Measurements from ENCODE around the gene MYBBP1A.

MYBBP1A gene

DNA sequence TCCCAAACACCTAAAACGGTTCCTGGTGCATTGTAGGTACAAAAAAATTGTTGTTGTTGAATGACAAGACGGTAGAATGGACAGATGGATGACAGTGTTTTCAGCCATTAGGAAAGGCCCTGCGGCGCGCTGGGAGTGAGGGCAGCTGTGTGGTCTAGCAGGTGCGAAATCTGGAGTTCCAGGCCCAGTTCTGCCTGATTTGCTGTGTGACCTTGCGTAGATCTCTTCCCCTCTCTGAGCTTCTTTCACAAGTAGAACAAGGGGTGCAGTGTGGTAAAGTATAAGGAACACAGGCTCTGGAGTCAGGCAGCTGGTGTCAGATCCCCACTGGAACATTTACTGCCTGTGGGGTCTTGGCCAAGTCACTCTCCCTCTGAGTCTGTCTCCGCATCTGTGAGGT, 31.2 kb downstream of the MYBBP1A start:
- no peak overlapping the region for H3K27ac ChIP-seq (ENCODE audit: low read depth, low read length)

GRCh38 chr17:4522661-4523060, 32.5 kb downstream of the MYBBP1A start:
- Histone ChIP-seq H3K79me2 (ENCODE audit: control insufficient read depth, insufficient read depth, low read length, unreplicated experiment) (no peaks in the 10 kb centered on the region), H3K4me3 (ENCODE audit: low read depth, low read length) (no peak overlapping the region), H3K27me3 (ENCODE audit: insufficient read depth, low read length) (0 out of 2 replicates have a peak, but pooled peaks cover 9% of the 10 kb centered on the region), H3K36me3 (ENCODE audit: insufficient read depth, low read length) (no peaks in the 10 kb centered on the region), H3K27ac (ENCODE audit: low read depth, low read length) (no peak overlapping the region), H2AFZ (ENCODE audit: low read length, unreplicated experiment) (no peak overlapping the region), H3K4me1 (ENCODE audit: control insufficient read depth, insufficient read depth, low read length, unreplicated experiment) (no peaks in the 10 kb centered on the region)

More for the DNA sequence above, 31.2 kb downstream of the MYBBP1A start:
- H3K4me1 ChIP-seq (ENCODE audit: control insufficient read depth, insufficient read depth, low read length, unreplicated experiment), result no peaks in the 10 kb centered on the region
- no peak overlapping the region for H2AFZ ChIP-seq (ENCODE audit: low read length, unreplicated experiment)
- no peaks in the 10 kb centered on the region for H3K79me2 ChIP-seq (ENCODE audit: control insufficient read depth, insufficient read depth, low read length, unreplicated experiment)
- 0 out of 2 replicates have a peak, but pooled peaks cover 10% of the 10 kb centered on the region for H3K27me3 ChIP-seq (ENCODE audit: insufficient read depth, low read length)
- H3K36me3 ChIP-seq (ENCODE audit: insufficient read depth, low read length), result no peaks in the 10 kb centered on the region
- no peak overlapping the region for H3K4me3 ChIP-seq (ENCODE audit: low read depth, low read length)

DNA sequence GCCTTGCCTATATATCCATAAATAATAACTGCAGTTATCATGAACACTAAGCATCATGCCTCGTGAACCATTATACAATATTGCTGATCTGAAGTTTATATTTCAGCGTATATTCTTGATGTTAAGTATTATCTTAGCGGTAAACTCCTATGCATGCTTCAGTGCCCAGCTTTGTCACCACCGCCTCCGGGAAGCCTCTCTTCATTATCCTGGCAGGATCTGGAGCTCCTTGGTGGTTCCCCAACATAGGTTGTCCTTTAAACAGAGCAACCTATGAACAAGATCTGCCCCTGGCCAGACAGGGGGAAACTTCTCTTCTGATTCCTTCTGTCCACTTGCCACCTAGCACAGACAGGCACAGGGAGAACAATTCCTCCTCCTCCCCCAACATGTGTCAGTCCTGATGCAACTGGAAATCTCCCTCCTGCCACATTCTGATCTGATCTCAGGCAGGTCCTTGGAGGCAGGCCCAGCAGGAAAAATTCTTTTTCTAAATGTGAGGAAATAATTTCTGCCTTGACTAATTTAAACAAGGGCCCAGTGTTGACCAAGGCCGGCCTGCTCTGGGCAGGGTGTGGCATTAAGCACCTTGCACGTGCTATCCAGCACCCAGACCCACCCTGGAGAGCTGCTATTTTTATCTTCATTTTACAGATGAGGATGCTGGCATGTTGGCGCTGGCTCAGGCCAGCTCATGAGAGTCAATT, 34.1 kb downstream of the MYBBP1A start:
- H3K79me2 ChIP-seq (ENCODE audit: control insufficient read depth, insufficient read depth, low read length, unreplicated experiment), result no peaks in the 10 kb centered on the region
- no peaks in the 10 kb centered on the region for H3K36me3 ChIP-seq (ENCODE audit: insufficient read depth, low read length)
- H3K27me3 ChIP-seq (ENCODE audit: insufficient read depth, low read length), result no peaks in the 10 kb centered on the region
- H3K27ac ChIP-seq (ENCODE audit: low read depth, low read length), result no peak overlapping the region
- no peak overlapping the region for H2AFZ ChIP-seq (ENCODE audit: low read length, unreplicated experiment)
- H3K4me1 ChIP-seq (ENCODE audit: control insufficient read depth, insufficient read depth, low read length, unreplicated experiment), result no peaks in the 10 kb centered on the region
- no peak overlapping the region for H3K4me3 ChIP-seq (ENCODE audit: low read depth, low read length)

DNA sequence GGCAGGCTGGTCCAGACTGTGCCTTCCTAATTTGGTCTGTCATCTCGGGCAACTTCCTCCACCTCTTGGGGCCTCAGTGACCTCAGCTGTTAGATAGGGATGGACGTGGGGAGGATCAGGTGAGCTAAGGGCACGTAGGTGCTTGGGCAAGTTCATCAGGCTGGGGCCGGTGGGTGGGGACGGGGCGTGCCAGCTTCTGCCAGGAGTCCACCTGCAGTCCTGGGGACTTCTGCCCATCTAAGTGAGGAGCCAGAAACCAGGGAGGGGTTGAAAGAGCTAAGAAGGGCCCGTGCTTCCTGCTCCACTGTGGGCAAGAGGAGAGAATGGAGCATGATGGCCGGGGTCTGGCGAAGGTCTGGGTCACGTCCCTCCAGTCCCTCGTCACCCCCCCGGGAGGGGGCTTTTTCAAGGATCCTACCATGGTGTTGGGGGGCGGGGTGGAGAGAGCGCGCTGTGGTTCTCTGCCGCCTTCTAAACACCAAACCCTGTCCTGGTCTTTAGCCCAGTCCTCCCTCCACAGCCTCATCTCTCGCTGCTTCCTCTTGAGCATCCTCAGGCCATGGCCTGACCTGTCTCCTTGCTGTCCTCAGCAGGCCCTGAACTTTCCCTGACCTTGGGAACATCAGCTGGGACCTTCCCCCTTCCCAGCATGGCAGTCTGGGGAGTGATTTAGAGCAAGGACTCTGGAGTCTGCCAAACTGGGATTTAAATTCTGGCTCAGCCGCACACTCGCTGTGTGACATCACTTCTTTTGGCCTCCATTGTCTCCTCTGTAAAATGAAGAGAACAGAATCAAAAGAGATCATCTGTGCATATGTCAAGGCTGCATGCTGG, 34.9 kb downstream of the MYBBP1A start:
- Histone ChIP-seq H3K27me3 (ENCODE audit: insufficient read depth, low read length) (no peaks in the 10 kb centered on the region), H3K4me1 (ENCODE audit: control insufficient read depth, insufficient read depth, low read length, unreplicated experiment) (no peaks in the 10 kb centered on the region), H3K79me2 (ENCODE audit: control insufficient read depth, insufficient read depth, low read length, unreplicated experiment) (no peaks in the 10 kb centered on the region), H3K4me3 (ENCODE audit: low read depth, low read length) (no peak overlapping the region), H2AFZ (ENCODE audit: low read length, unreplicated experiment) (no peak overlapping the region), H3K27ac (ENCODE audit: low read depth, low read length) (no peak overlapping the region), H3K36me3 (ENCODE audit: insufficient read depth, low read length) (no peaks in the 10 kb centered on the region)

GRCh38 chr17:4519361-4519788, 35.8 kb downstream of the MYBBP1A start:
- no peaks in the 10 kb centered on the region for H3K27me3 ChIP-seq (ENCODE audit: insufficient read depth, low read length)

GRCh38 chr17:4518901-4519300, 36.3 kb downstream of the MYBBP1A start:
- Histone ChIP-seq H3K4me1 (ENCODE audit: control insufficient read depth, insufficient read depth, low read length, unreplicated experiment) (no peaks in the 10 kb centered on the region), H3K36me3 (ENCODE audit: insufficient read depth, low read length) (no peaks in the 10 kb centered on the region), H3K79me2 (ENCODE audit: control insufficient read depth, insufficient read depth, low read length, unreplicated experiment) (no peaks in the 10 kb centered on the region), H3K4me3 (ENCODE audit: low read depth, low read length) (no peak overlapping the region), H2AFZ (ENCODE audit: low read length, unreplicated experiment) (no peak overlapping the region), H3K27ac (ENCODE audit: low read depth, low read length) (no peak overlapping the region), H3K27me3 (ENCODE audit: insufficient read depth, low read length) (no peaks in the 10 kb centered on the region)

More at GRCh38 chr17:4519361-4519788, 35.8 kb downstream of the MYBBP1A start:
- Histone ChIP-seq H3K36me3 (ENCODE audit: insufficient read depth, low read length) (no peaks in the 10 kb centered on the region), H3K4me3 (ENCODE audit: low read depth, low read length) (no peak overlapping the region), H2AFZ (ENCODE audit: low read length, unreplicated experiment) (no peak overlapping the region), H3K4me1 (ENCODE audit: control insufficient read depth, insufficient read depth, low read length, unreplicated experiment) (no peaks in the 10 kb centered on the region), H3K79me2 (ENCODE audit: control insufficient read depth, insufficient read depth, low read length, unreplicated experiment) (no peaks in the 10 kb centered on the region), H3K27ac (ENCODE audit: low read depth, low read length) (no peak overlapping the region)

GRCh38 chr17:4516735-4517134, 38.4 kb downstream of the MYBBP1A start:
- Histone ChIP-seq H3K79me2 (ENCODE audit: control insufficient read depth, insufficient read depth, low read length, unreplicated experiment) (no peaks in the 10 kb centered on the region), H3K27me3 (ENCODE audit: insufficient read depth, low read length) (no peaks in the 10 kb centered on the region), H3K4me1 (ENCODE audit: control insufficient read depth, insufficient read depth, low read length, unreplicated experiment) (no peaks in the 10 kb centered on the region), H3K4me3 (ENCODE audit: low read depth, low read length) (no peak overlapping the region), H3K27ac (ENCODE audit: low read depth, low read length) (no peak overlapping the region), H2AFZ (ENCODE audit: low read length, unreplicated experiment) (no peak overlapping the region), H3K36me3 (ENCODE audit: insufficient read depth, low read length) (no peaks in the 10 kb centered on the region)

DNA sequence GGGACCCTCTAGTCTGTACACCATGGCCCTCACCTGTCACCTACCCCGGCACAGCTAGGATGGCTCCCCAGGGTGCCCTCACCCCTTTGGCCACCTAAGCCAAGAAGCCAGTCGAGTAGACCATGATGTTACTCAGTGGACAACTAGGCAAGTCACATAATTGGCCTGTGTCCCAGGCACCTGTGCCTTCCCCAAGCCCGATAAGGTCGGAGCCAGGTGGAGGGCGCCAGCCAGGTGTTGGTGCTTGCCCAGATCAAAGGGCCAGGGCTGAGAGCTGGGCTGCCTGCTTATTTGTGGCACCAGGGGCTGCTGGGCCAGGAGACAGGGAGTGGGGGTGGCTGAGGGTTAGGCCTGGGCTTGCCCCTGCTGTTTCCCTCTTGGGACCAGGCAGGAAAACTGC, 39.7 kb downstream of the MYBBP1A start:
- no peak overlapping the region for H3K4me3 ChIP-seq (ENCODE audit: low read depth, low read length)
- no peak overlapping the region for H3K27ac ChIP-seq (ENCODE audit: low read depth, low read length)
- no peaks in the 10 kb centered on the region for H3K4me1 ChIP-seq (ENCODE audit: control insufficient read depth, insufficient read depth, low read length, unreplicated experiment)
- no peaks in the 10 kb centered on the region for H3K27me3 ChIP-seq (ENCODE audit: insufficient read depth, low read length)
- no peaks in the 10 kb centered on the region for H3K36me3 ChIP-seq (ENCODE audit: insufficient read depth, low read length)
- H2AFZ ChIP-seq (ENCODE audit: low read length, unreplicated experiment), result no peak overlapping the region
- H3K79me2 ChIP-seq (ENCODE audit: control insufficient read depth, insufficient read depth, low read length, unreplicated experiment), result no peaks in the 10 kb centered on the region

DNA sequence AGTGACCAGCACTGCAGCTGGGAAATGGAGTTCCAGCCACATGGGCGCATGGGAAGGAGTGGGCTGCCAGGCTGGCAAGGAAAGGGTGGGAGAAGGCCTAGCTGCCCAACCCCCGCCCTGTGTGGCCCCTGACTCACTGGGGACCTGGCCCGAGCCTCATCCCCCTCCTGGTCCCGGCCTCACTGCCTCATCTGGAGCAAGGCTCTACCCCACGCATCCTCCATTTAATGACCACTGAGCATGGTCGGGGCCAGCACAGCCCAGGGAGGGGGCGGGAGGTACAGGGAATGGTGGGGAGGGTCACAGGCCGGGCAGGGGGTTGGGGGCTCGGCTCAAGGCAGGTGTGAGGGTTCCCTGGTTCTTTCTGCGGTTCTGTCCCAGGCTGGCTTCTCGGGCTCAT, 40.4 kb downstream of the MYBBP1A start:
- Histone ChIP-seq H3K27ac (ENCODE audit: low read depth, low read length) (no peak overlapping the region), H3K36me3 (ENCODE audit: insufficient read depth, low read length) (no peaks in the 10 kb centered on the region), H3K79me2 (ENCODE audit: control insufficient read depth, insufficient read depth, low read length, unreplicated experiment) (no peaks in the 10 kb centered on the region), H3K27me3 (ENCODE audit: insufficient read depth, low read length) (no peaks in the 10 kb centered on the region), H2AFZ (ENCODE audit: low read length, unreplicated experiment) (no peak overlapping the region), H3K4me3 (ENCODE audit: low read depth, low read length) (no peak overlapping the region), H3K4me1 (ENCODE audit: control insufficient read depth, insufficient read depth, low read length, unreplicated experiment) (no peaks in the 10 kb centered on the region)

- Histone ChIP-seq H3K4me1 (ENCODE audit: control insufficient read depth, insufficient read depth, low read length, unreplicated experiment) (no peaks in the 10 kb centered on the region), H3K27me3 (ENCODE audit: insufficient read depth, low read length) (no peaks in the 10 kb centered on the region), H3K36me3 (ENCODE audit: insufficient read depth, low read length) (no peaks in the 10 kb centered on the region), H3K27ac (ENCODE audit: low read depth, low read length) (no peak overlapping the region), H3K4me3 (ENCODE audit: low read depth, low read length) (no peak overlapping the region), H3K79me2 (ENCODE audit: control insufficient read depth, insufficient read depth, low read length, unreplicated experiment) (no peaks in the 10 kb centered on the region), H2AFZ (ENCODE audit: low read length, unreplicated experiment) (no peak overlapping the region)
Observed at GRCh38 chr17:4514206-4514605, 41.0 kb downstream of the MYBBP1A start.
